Liver (tissue), 9 donors: ENCODE data around the gene NAT9. TPM values are rescaled to one million over a fixed set of nuclear protein-coding genes. Genes with fewer than 3 reads are reported as not detected.

Experiments used
- DNase-seq: peaks from one replicate; pipeline ENCODE4 v3.0.0-alpha.2; 2017; ENCODE audit warnings: low spot score
- H3K27ac ChIP-seq, 2 donors: one replicate each; pipeline ENCODE4 v1.7.0; 2013; ENCODE audit warnings: inconsistent platforms in 2 of 2, low read length in 2 of 2, control low read depth in 1 of 2, low read depth in 1 of 2, mild to moderate bottlenecking in 1 of 2
- H3K27me3 ChIP-seq, 4 donors: one replicate each; pipeline versions ENCODE4 v1.6.1 to v1.7.0; 2013; ENCODE audit warnings: low read length in 3 of 4, inconsistent platforms in 1 of 4, mild to moderate bottlenecking in 1 of 4, moderate library complexity in 1 of 4; ENCODE audit not compliant: control insufficient read depth in 4 of 4, insufficient read depth in 4 of 4
- H3K36me3 ChIP-seq, 4 donors: one replicate each; pipeline versions ENCODE4 v1.6.1 to v1.7.0; 2013; ENCODE audit warnings: low read length in 3 of 4, mild to moderate bottlenecking in 3 of 4, low read depth in 1 of 4, moderate library complexity in 1 of 4; ENCODE audit not compliant: control insufficient read depth in 4 of 4, insufficient read depth in 3 of 4
- H3K4me1 ChIP-seq, 4 donors: one replicate each; pipeline versions ENCODE4 v1.6.1 to v1.7.0; 2013; ENCODE audit warnings: low read length in 3 of 4, mild to moderate bottlenecking in 3 of 4, moderate library complexity in 1 of 4; ENCODE audit not compliant: control insufficient read depth in 4 of 4, insufficient read depth in 4 of 4
- H3K4me3 ChIP-seq, 3 donors: one replicate each; pipeline versions ENCODE4 v1.6.1 to v1.7.0; 2013; ENCODE audit warnings: low read length in 3 of 3, control low read depth in 1 of 3, low read depth in 1 of 3, mild to moderate bottlenecking in 1 of 3
- H3K9ac ChIP-seq, 2 donors: one replicate each; pipeline ENCODE4 v1.7.0; 2013; ENCODE audit warnings: low read length in 2 of 2, mild to moderate bottlenecking in 2 of 2, moderate library complexity in 2 of 2, control low read depth in 1 of 2, low read depth in 1 of 2
- H3K9me3 ChIP-seq, 4 donors: one replicate each; pipeline versions ENCODE4 v1.6.1 to v1.7.0; 2013; ENCODE audit warnings: low read length in 3 of 4; ENCODE audit not compliant: control insufficient read depth in 4 of 4
- ATF3 ChIP-seq: IDR thresholded peaks from 2 replicates; pipeline ENCODE4 v1.6.1; 2016; ENCODE audit warnings: antibody characterized with exemption
- EGR1 ChIP-seq, 2 donors: IDR thresholded peaks; 2 replicates each; pipeline ENCODE4 v1.6.1; 2016 to 2018; ENCODE audit warnings: antibody characterized with exemption in 2 of 2, low read depth in 2 of 2
- FOXA1 ChIP-seq: IDR thresholded peaks from 2 replicates; pipeline ENCODE4 v1.6.1; 2016; ENCODE audit warnings: antibody characterized with exemption
- FOXA2 ChIP-seq: IDR thresholded peaks from 2 replicates; pipeline ENCODE4 v1.6.1; 2016; ENCODE audit warnings: antibody characterized with exemption
- GABPA ChIP-seq, 2 donors: IDR thresholded peaks in 1 of 2; conservative IDR thresholded peaks in 1 of 2; 2 replicates each; pipeline ENCODE4 v1.6.1; 2016; ENCODE audit warnings: antibody characterized with exemption in 2 of 2, mild to moderate bottlenecking in 1 of 2, moderate library complexity in 1 of 2
- HNF4G ChIP-seq: IDR thresholded peaks from 2 replicates; pipeline ENCODE4 v1.6.1; 2016; ENCODE audit warnings: antibody characterized with exemption
- NR2F2 ChIP-seq: IDR thresholded peaks from 2 replicates; pipeline ENCODE4 v1.6.1; 2016; ENCODE audit warnings: antibody characterized with exemption
- RAD21 ChIP-seq, 2 donors: IDR thresholded peaks; 2 replicates each; pipeline ENCODE4 v1.6.1; 2016; ENCODE audit warnings: antibody characterized with exemption in 2 of 2, mild to moderate bottlenecking in 2 of 2
- YY1 ChIP-seq: IDR thresholded peaks from 2 replicates; pipeline ENCODE4 v1.6.1; 2016; ENCODE audit warnings: antibody characterized with exemption, mild to moderate bottlenecking
- ZBTB33 ChIP-seq: IDR thresholded peaks from 2 replicates; pipeline ENCODE4 v1.6.1; 2016; ENCODE audit warnings: antibody characterized with exemption
- WGBS: extraction: QIAGEN DNeasy Blood & Tissue Kit; methylation state at CpG from one replicate; pipeline ENCODE4 v1.1.7; 2013; 5-methylcytosine and 5-hydroxymethylcytosine counted together
- polyA plus RNA-seq, 2 donors: library from polyadenylated mRNA; stranded (reverse) in 1 of 2; unstranded in 1 of 2; fragments of 200-250 nt in 1 of 2; fragments of >200 nt in 1 of 2; fragmentation: Nextera tagmentation in 1 of 2; extraction: Ambion mirVana in 1 of 2; gene quantifications; one replicate each; pipeline versions ENCODE4 v1.2.1 to v1.2.3, GENCODE V29; 2013 to 2015
- total RNA-seq, 2 donors: library from RNA; depleted of rRNA; stranded (reverse); fragments of >200 nt; gene quantifications; one replicate each; pipeline ENCODE4 v1.2.3, GENCODE V29; 2014
- TF ChIP-seq, protein P1 (sequence below): fragments of 150-350 bp; IDR thresholded peaks from 2 replicates; pipeline ENCODE4 v1.5.1; 2017; ENCODE audit warnings: improper control_type of control experiment, low read depth, low read length; ENCODE audit not compliant: missing input control
- TF ChIP-seq, protein P2 (sequence below): IDR thresholded peaks from 2 replicates; pipeline ENCODE4 v1.6.1; 2016; ENCODE audit warnings: antibody characterized with exemption, mild to moderate bottlenecking
- TF ChIP-seq, protein P3 (sequence below): IDR thresholded peaks from 2 replicates; pipeline ENCODE4 v1.6.1; 2016; ENCODE audit warnings: antibody characterized with exemption
- donor health status: healthy.
- donor health status: healthy.
- donor health status: healthy.
- donor health status: healthy.
- donor health status: healthy.

The NAT9 gene
- total and polyA plus RNA-seq, 4 donors = 8.1 to 25.5 (median 17.1) TPM

DNA sequence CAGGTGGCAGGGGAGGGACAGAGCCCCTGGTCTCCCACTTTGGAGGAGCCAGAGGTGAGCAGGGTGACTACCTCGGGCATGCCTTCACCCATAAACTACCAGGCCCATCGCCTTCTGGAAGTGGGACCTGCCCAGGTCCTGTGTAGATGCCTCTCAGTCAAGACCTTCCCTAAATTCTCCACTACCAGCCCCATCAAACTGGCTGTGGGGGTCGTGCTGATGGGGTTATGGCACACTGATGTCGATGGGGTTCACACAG is 44.9 kb downstream of the NAT9 start:
- Histone ChIP-seq H3K9ac (no peak overlapping the region), H3K4me1 (peaks cover 2 to 6% (median 4%) of the 10 kb centered on the region in 4 donors), H3K36me3 (no peaks in the 10 kb centered on the region), H3K9me3 (no peaks in the 10 kb centered on the region), H3K4me3 (no peak overlapping the region), H3K27me3 (no peaks in the 10 kb centered on the region), H3K27ac (no peak overlapping the region)
- TF ChIP-seq RAD21 (IDR thresholded peaks at IDR 0.05) = no peak
- TF ChIP-seq GABPA (IDR thresholded peaks at IDR 0.05 in 1 of 2, conservative IDR thresholded peaks at IDR 0.05 in 1 of 2) = no peak
- no peak for TF ChIP-seq FOXA2
- TF ChIP-seq, protein P1, sequence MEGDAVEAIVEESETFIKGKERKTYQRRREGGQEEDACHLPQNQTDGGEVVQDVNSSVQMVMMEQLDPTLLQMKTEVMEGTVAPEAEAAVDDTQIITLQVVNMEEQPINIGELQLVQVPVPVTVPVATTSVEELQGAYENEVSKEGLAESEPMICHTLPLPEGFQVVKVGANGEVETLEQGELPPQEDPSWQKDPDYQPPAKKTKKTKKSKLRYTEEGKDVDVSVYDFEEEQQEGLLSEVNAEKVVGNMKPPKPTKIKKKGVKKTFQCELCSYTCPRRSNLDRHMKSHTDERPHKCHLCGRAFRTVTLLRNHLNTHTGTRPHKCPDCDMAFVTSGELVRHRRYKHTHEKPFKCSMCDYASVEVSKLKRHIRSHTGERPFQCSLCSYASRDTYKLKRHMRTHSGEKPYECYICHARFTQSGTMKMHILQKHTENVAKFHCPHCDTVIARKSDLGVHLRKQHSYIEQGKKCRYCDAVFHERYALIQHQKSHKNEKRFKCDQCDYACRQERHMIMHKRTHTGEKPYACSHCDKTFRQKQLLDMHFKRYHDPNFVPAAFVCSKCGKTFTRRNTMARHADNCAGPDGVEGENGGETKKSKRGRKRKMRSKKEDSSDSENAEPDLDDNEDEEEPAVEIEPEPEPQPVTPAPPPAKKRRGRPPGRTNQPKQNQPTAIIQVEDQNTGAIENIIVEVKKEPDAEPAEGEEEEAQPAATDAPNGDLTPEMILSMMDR = no peak
- TF ChIP-seq NR2F2 = no peak
- no peak for TF ChIP-seq ZBTB33
- TF ChIP-seq YY1 = no peak
- TF ChIP-seq, protein P2, sequence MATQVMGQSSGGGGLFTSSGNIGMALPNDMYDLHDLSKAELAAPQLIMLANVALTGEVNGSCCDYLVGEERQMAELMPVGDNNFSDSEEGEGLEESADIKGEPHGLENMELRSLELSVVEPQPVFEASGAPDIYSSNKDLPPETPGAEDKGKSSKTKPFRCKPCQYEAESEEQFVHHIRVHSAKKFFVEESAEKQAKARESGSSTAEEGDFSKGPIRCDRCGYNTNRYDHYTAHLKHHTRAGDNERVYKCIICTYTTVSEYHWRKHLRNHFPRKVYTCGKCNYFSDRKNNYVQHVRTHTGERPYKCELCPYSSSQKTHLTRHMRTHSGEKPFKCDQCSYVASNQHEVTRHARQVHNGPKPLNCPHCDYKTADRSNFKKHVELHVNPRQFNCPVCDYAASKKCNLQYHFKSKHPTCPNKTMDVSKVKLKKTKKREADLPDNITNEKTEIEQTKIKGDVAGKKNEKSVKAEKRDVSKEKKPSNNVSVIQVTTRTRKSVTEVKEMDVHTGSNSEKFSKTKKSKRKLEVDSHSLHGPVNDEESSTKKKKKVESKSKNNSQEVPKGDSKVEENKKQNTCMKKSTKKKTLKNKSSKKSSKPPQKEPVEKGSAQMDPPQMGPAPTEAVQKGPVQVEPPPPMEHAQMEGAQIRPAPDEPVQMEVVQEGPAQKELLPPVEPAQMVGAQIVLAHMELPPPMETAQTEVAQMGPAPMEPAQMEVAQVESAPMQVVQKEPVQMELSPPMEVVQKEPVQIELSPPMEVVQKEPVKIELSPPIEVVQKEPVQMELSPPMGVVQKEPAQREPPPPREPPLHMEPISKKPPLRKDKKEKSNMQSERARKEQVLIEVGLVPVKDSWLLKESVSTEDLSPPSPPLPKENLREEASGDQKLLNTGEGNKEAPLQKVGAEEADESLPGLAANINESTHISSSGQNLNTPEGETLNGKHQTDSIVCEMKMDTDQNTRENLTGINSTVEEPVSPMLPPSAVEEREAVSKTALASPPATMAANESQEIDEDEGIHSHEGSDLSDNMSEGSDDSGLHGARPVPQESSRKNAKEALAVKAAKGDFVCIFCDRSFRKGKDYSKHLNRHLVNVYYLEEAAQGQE = no peak
- TF ChIP-seq ATF3 = no peak
- 80% methylated on average over 4 of the region's 4 CpGs for WGBS
- DNase-seq = no peak

- no peaks in the 10 kb centered on the region for H3K9me3 ChIP-seq
- H3K4me3 ChIP-seq = no peak overlapping the region
- TF ChIP-seq ATF3 (no peak), HNF4G (no peak), YY1 (no peak), RAD21 (IDR thresholded peaks at IDR 0.05) (no peak), EGR1 (IDR thresholded peaks at IDR 0.05; ENCODE audit: low read depth in 2 of 2) (no peak), FOXA1 (no peak), ZBTB33 (no peak), FOXA2 (no peak)
- TF ChIP-seq, protein P3, sequence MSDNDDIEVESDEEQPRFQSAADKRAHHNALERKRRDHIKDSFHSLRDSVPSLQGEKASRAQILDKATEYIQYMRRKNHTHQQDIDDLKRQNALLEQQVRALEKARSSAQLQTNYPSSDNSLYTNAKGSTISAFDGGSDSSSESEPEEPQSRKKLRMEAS = no peak
- TF ChIP-seq, protein P2 = no peak
- H3K27me3 ChIP-seq = no peaks in the 10 kb centered on the region
- no peaks in the 10 kb centered on the region for H3K4me1 ChIP-seq
- H3K9ac ChIP-seq = no peak overlapping the region
- no peak for DNase-seq
- H3K36me3 ChIP-seq = no peaks in the 10 kb centered on the region
- WGBS = 85% methylated on average over 16 of the region's 16 CpGs
- no peak overlapping the region for H3K27ac ChIP-seq
Observed at GRCh38 chr17:74730491-74731346, 45.4 kb downstream of the NAT9 start.
